Kidney (tissue), 14 donors: ENCODE measurements around the gene TMEM198. TPM values are rescaled to one million over a fixed set of nuclear protein-coding genes. Genes with fewer than 3 reads are reported as not detected.

Experiments used
- DNase-seq, 5 donors: peaks; one replicate each; pipeline ENCODE4 v3.0.0-alpha.2; 2013 to 2020
- FAIRE-seq: peaks from 2 replicates; lab custom pipeline; 2012; peaks lifted over from hg19 to GRCh38; lab: Jason Lieb, UNC
- H3K27ac ChIP-seq, 2 donors: one replicate each; pipeline ENCODE4 v1.7.0; 2013; ENCODE audit warnings: low read depth in 2 of 2, low read length in 2 of 2, inconsistent platforms in 1 of 2
- H3K27me3 ChIP-seq: one replicate; pipeline ENCODE4 v1.7.1; 2013; ENCODE audit warnings: low read length, inconsistent platforms; ENCODE audit not compliant: control insufficient read depth, insufficient read depth
- H3K36me3 ChIP-seq, 3 donors: one replicate each; pipeline versions ENCODE4 v1.7.0 to v1.7.1; 2013; ENCODE audit warnings: low read length in 3 of 3, control low read depth in 1 of 3, inconsistent platforms in 1 of 3; ENCODE audit not compliant: insufficient read depth in 3 of 3, control insufficient read depth in 2 of 3
- H3K4me1 ChIP-seq, 3 donors: one replicate each; pipeline versions ENCODE4 v1.7.0 to v1.7.1; 2013; ENCODE audit warnings: low read length in 3 of 3, inconsistent platforms in 1 of 3, low read depth in 1 of 3; ENCODE audit not compliant: control insufficient read depth in 2 of 3, insufficient read depth in 2 of 3
- H3K4me3 ChIP-seq, 3 donors: one replicate each; pipeline versions ENCODE4 v1.7.0 to v1.8.1; 2013; ENCODE audit warnings: low read length in 3 of 3, control low read depth in 1 of 3, inconsistent platforms in 1 of 3
- H3K9ac ChIP-seq, 3 donors: one replicate each; pipeline versions ENCODE4 v1.7.0 to v1.7.1; 2013; ENCODE audit warnings: low read length in 3 of 3, control low read depth in 1 of 3, inconsistent platforms in 1 of 3
- H3K9me3 ChIP-seq, 3 donors: one replicate each; pipeline versions ENCODE4 v1.7.0 to v1.7.1; 2013; ENCODE audit warnings: low read length in 3 of 3, control low read depth in 1 of 3, inconsistent platforms in 1 of 3; ENCODE audit not compliant: control insufficient read depth in 2 of 3, insufficient read depth in 1 of 3
- intact Hi-C: fragments of 100-400 bp; cut with DNase I; formaldehyde crosslinking; loops from one replicate; pipeline ENCODE4 v1.11.1; 2022
- polyA plus RNA-seq: library from polyadenylated mRNA; stranded (reverse); fragments of 350-450 nt; fragmentation: Illumina TruSeq; extraction: RNeasy Lipid Tissue Mini Kit (QIAGEN cat#74804); gene quantifications from one replicate; pipeline ENCODE4 v1.2.3, GENCODE V29; 2014; ENCODE audit warnings: low read depth, low replicate concordance; ENCODE audit not compliant: insufficient read depth
- total RNA-seq: library from RNA; stranded (reverse); fragmentation: NEBNext Ultra II Directional; extraction: Animal tissue kit (Norgen Biotek cat#: 25700); gene quantifications from one replicate; pipeline ENCODE4 v1.2.1, GENCODE V29; 2021
- TF ChIP-seq, protein P1 (sequence below): IDR thresholded peaks from 3 replicates; pipeline ENCODE4 v1.5.1; 2012; ENCODE audit warnings: mild to moderate bottlenecking, moderate library complexity, borderline replicate concordance; ENCODE audit not compliant: insufficient read depth; ENCODE audit errors: extremely low read depth
- donor health status: control.
- donor health status: control.
- donor health status: control.
- donor health status: control.
- donor health status: control.
- donor health status: DM: yes; HTN: yes; CAD: no.
- donor health status: Normal renal cell carcinoma (clear cell type).

Gene TMEM198
- total and polyA plus RNA-seq, 2 donors from 2014 or later: 4.2 to 4.5 TPM

DNA sequence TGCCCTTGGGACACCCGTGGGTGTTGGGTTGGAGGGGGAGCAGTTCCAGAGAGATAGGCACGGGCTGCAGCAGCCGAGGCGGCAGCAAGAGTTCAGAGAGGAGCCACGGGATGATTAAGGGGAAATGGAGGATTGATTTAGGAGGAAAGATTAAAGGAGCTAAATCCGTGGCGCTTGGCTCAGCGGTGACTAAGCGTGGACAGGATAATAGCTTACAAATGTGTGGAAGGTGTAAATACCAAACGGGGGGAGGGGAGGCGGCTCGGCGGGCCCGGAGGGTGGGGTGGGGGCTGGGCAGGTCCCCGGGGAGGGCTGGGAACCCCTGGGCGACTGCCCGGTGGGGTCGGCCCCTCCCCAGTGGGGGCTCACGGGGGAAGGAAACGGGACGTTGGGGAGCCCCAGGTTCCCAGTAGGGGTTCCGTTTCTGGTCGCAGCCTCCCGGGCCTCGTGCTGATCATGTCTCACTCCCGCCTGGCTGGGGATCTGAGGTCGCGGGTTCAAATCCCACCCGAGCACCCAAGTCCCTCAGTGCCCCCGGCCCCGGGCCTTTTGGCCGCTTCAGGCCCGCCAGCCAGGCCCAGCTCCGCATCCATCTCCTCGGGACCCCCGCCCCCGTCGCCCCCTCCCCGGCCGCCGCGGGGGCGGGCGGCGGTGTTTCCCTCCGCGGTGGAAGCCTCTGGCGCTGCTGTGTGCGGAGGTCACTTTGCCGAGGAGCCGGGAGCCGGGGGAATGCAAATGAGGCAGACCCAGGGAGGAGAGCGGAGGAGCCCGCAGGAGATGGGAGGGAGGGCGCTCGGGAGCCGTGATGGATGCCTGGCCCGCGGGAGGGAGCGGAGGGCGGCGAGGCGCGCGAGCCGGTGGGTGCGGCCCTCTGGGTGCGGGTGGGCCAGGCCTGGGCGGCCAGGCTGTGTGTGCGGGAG, 21.5 kb upstream of the TMEM198 start:
- no peaks in the 10 kb centered on the region for H3K27me3 ChIP-seq
- H3K9ac ChIP-seq: no peak overlapping the region
- intact Hi-C loops: loop anchor here (10.0 kb wide), 1 partner anchor 48 kb away; no protein-coding TSS in a partner anchor
- H3K36me3 ChIP-seq: no peaks in the 10 kb centered on the region
- TF ChIP-seq, protein P1, sequence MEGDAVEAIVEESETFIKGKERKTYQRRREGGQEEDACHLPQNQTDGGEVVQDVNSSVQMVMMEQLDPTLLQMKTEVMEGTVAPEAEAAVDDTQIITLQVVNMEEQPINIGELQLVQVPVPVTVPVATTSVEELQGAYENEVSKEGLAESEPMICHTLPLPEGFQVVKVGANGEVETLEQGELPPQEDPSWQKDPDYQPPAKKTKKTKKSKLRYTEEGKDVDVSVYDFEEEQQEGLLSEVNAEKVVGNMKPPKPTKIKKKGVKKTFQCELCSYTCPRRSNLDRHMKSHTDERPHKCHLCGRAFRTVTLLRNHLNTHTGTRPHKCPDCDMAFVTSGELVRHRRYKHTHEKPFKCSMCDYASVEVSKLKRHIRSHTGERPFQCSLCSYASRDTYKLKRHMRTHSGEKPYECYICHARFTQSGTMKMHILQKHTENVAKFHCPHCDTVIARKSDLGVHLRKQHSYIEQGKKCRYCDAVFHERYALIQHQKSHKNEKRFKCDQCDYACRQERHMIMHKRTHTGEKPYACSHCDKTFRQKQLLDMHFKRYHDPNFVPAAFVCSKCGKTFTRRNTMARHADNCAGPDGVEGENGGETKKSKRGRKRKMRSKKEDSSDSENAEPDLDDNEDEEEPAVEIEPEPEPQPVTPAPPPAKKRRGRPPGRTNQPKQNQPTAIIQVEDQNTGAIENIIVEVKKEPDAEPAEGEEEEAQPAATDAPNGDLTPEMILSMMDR: no peak
- DNase-seq (peak in 4 of 5 donors; percentile 74 to 86 (median 79)), FAIRE-seq (no peak)
- no peak overlapping the region for H3K27ac ChIP-seq
- no peaks in the 10 kb centered on the region for H3K9me3 ChIP-seq
- peaks cover 0 to 3% (median 0%) of the 10 kb centered on the region in 3 donors for H3K4me1 ChIP-seq
- no peak overlapping the region for H3K4me3 ChIP-seq

- no peaks in the 10 kb centered on the region for H3K9me3 ChIP-seq
- DNase-seq: peak in 3 of 5 donors; percentile 59 to 71 (median 62)
- TF ChIP-seq, protein P1: no peak
- H3K9ac ChIP-seq: no peak overlapping the region
- peaks cover 0 to under 1% (median 0%) of the 10 kb centered on the region in 3 donors for H3K4me1 ChIP-seq
- H3K36me3 ChIP-seq: no peaks in the 10 kb centered on the region
- H3K27me3 ChIP-seq: no peaks in the 10 kb centered on the region
- no peak for FAIRE-seq
- H3K4me3 ChIP-seq: no peak overlapping the region
- no peak overlapping the region for H3K27ac ChIP-seq
- intact Hi-C loops: loop anchor here (10.0 kb wide), 1 partner anchor 48 kb away; no protein-coding TSS in a partner anchor
These were observed 20.7 kb upstream of the TMEM198 start for GRCh38 chr2:219523031-219523671.

GRCh38 chr2:219524817-219525216, 19.0 kb upstream of the TMEM198 start:
- no peak overlapping the region for H3K9ac ChIP-seq
- FAIRE-seq (no peak), DNase-seq (no peak)
- H3K4me1 ChIP-seq: no peaks in the 10 kb centered on the region
- no peak overlapping the region for H3K4me3 ChIP-seq
- no peaks in the 10 kb centered on the region for H3K9me3 ChIP-seq
- H3K27me3 ChIP-seq: peaks cover 6% of the 10 kb centered on the region
- H3K36me3 ChIP-seq: no peaks in the 10 kb centered on the region
- TF ChIP-seq, protein P1: no peak
- H3K27ac ChIP-seq: no peak overlapping the region
- intact Hi-C loops: loop anchor here (10.0 kb wide), 1 partner anchor 50 kb away; no protein-coding TSS in a partner anchor
